Hepatocyte (in vitro differentiated cells): ENCODE data around the gene GOLGA7B. TPM values are rescaled to one million over a fixed set of nuclear protein-coding genes. Genes with fewer than 3 reads are reported as not detected.

ENCODE experiments used
- DNase-seq: peaks from one replicate; pipeline ENCODE4 v3.0.0-alpha.2; 2016; ENCODE audit warnings: low spot score
- H2AFZ ChIP-seq: fragments of 200-600 bp; sonication (generic); 2 replicates; pipeline ENCODE4 v1.6.0; 2016; ENCODE audit warnings: antibody characterized with exemption, mild to moderate bottlenecking
- H3K27ac ChIP-seq: fragments of 200-600 bp; sonication (generic); 2 replicates; pipeline ENCODE4 v1.5.1; 2016; ENCODE audit warnings: mild to moderate bottlenecking
- H3K27me3 ChIP-seq: fragments of 200-600 bp; sonication (generic); 2 replicates; pipeline ENCODE4 v1.6.1; 2016
- H3K36me3 ChIP-seq: fragments of 200-600 bp; sonication (generic); replicated peaks from 2 replicates; pipeline ENCODE4 v1.5.1; 2016; ENCODE audit warnings: low read depth; ENCODE audit not compliant: insufficient read depth
- H3K4me1 ChIP-seq: fragments of 200-600 bp; sonication (generic); 2 replicates; pipeline ENCODE4 v1.5.1; 2016; ENCODE audit warnings: mild to moderate bottlenecking, moderate library complexity; ENCODE audit not compliant: insufficient read depth
- H3K4me2 ChIP-seq: fragments of 200-600 bp; sonication (generic); 2 replicates; pipeline ENCODE4 v1.6.0; 2016
- H3K4me3 ChIP-seq: fragments of 200-600 bp; sonication (generic); 2 replicates; pipeline ENCODE4 v1.5.1; 2016; ENCODE audit warnings: mild to moderate bottlenecking
- H3K79me2 ChIP-seq: fragments of 200-600 bp; sonication (generic); 2 replicates; pipeline ENCODE4 v1.6.0; 2017; ENCODE audit warnings: mild to moderate bottlenecking
- H3K9me2 ChIP-seq: fragments of 200-600 bp; sonication (generic); replicated peaks from 2 replicates; pipeline ENCODE4 v1.6.0; 2017; ENCODE audit warnings: mild to moderate bottlenecking; ENCODE audit not compliant: insufficient read depth
- H3K9me3 ChIP-seq: fragments of 200-600 bp; sonication (generic); 2 replicates; pipeline ENCODE4 v1.5.1; 2016; ENCODE audit warnings: low read depth, mild to moderate bottlenecking
- H4K20me1 ChIP-seq: fragments of 200-600 bp; sonication (generic); 2 replicates; pipeline ENCODE4 v1.6.0; 2016; ENCODE audit warnings: mild to moderate bottlenecking; ENCODE audit not compliant: insufficient read depth, poor library complexity, severe bottlenecking
- CTCF ChIP-seq: fragments of 200-600 bp; sonication (generic); IDR thresholded peaks from 2 replicates; pipeline ENCODE4 v1.5.1; 2016; ENCODE audit warnings: antibody characterized with exemption, mild to moderate bottlenecking; ENCODE audit not compliant: poor library complexity
- EZH2 ChIP-seq: fragments of 200-600 bp; sonication (generic); IDR thresholded peaks from 2 replicates; pipeline ENCODE4 v1.6.1; 2016; ENCODE audit warnings: antibody characterized with exemption, mild to moderate bottlenecking, borderline replicate concordance
- EZH2phosphoT487 ChIP-seq: fragments of 200-600 bp; sonication (generic); IDR thresholded peaks from one replicate; pipeline ENCODE4 v1.6.1; 2018; ENCODE audit warnings: antibody characterized with exemption, mild to moderate bottlenecking, low read depth, moderate library complexity; ENCODE audit not compliant: unreplicated experiment, severe bottlenecking
- WGBS: methylation state at CpG from one replicate; pipeline ENCODE4 v1.1.6; 2016; ENCODE audit warnings: low lambda C conversion rate; ENCODE audit errors: missing lambda C conversion rate; 5-methylcytosine and 5-hydroxymethylcytosine counted together
- polyA plus RNA-seq: library from polyadenylated mRNA; unstranded; fragments of >200 nt; fragmentation: Nextera tagmentation; extraction: Ambion mirVana; gene quantifications from 2 replicates; pipeline ENCODE4 v1.2.1, GENCODE V29; 2016
- total RNA-seq: library from RNA; depleted of rRNA; stranded (reverse); fragments of >200 nt; gene quantifications from 2 replicates; pipeline ENCODE4 v1.2.3, GENCODE V29; 2014

The GOLGA7B gene
- total and polyA plus RNA-seq, 2 experiments from 2014 or later = 0.15 to 1.5 TPM

GRCh38 chr10:97892506-97892905 lies 42.9 kb downstream of the GOLGA7B start:
- Histone ChIP-seq H4K20me1 (no peaks in the 10 kb centered on the region), H3K9me2 (no peaks in the 10 kb centered on the region), H2AFZ (no peak overlapping the region), H3K79me2 (no peaks in the 10 kb centered on the region), H3K4me2 (no peak overlapping the region), H3K9me3 (no peaks in the 10 kb centered on the region), H3K27me3 (no peaks in the 10 kb centered on the region), H3K27ac (no peak overlapping the region), H3K4me1 (peaks cover 7% of the 10 kb centered on the region), H3K4me3 (no peak overlapping the region), H3K36me3 (no peaks in the 10 kb centered on the region)
- no peak for DNase-seq
- TF ChIP-seq EZH2phosphoT487 (no peak), EZH2 (no peak)
- WGBS = 60% methylated on average over 2 of the region's 2 CpGs

GRCh38 chr10:97892939-97893338 lies 43.3 kb downstream of the GOLGA7B start:
- no peak for DNase-seq
- TF ChIP-seq CTCF (no peak), EZH2 (no peak), EZH2phosphoT487 (no peak)
- 64% methylated on average over 2 of the region's 2 CpGs for WGBS
- Histone ChIP-seq H4K20me1 (no peaks in the 10 kb centered on the region), H3K4me3 (no peak overlapping the region), H3K79me2 (no peaks in the 10 kb centered on the region), H3K9me2 (no peaks in the 10 kb centered on the region), H3K36me3 (no peaks in the 10 kb centered on the region), H3K27me3 (no peaks in the 10 kb centered on the region), H3K9me3 (no peaks in the 10 kb centered on the region), H3K4me1 (peaks cover 7% of the 10 kb centered on the region), H3K27ac (no peak overlapping the region), H2AFZ (no peak overlapping the region), H3K4me2 (no peak overlapping the region)

GRCh38 chr10:97894092-97894491 lies 44.4 kb downstream of the GOLGA7B start:
- Histone ChIP-seq H3K79me2 (no peaks in the 10 kb centered on the region), H3K4me1 (peaks cover 5% of the 10 kb centered on the region), H3K4me3 (no peak overlapping the region), H3K9me3 (no peaks in the 10 kb centered on the region), H4K20me1 (no peaks in the 10 kb centered on the region), H3K36me3 (no peaks in the 10 kb centered on the region), H3K9me2 (no peaks in the 10 kb centered on the region), H2AFZ (no peak overlapping the region), H3K27me3 (no peaks in the 10 kb centered on the region), H3K4me2 (no peak overlapping the region), H3K27ac (no peak overlapping the region)
- DNase-seq = no peak
- WGBS = 77% methylated on average over 3 of the region's 3 CpGs
- no peak for TF ChIP-seq CTCF
- no peak for TF ChIP-seq EZH2phosphoT487
- TF ChIP-seq EZH2 = no peak

GRCh38 chr10:97895084-97895483 lies 45.4 kb downstream of the GOLGA7B start:
- Histone ChIP-seq H3K36me3 (no peaks in the 10 kb centered on the region), H3K4me2 (no peak overlapping the region), H3K4me1 (no peaks in the 10 kb centered on the region), H2AFZ (no peak overlapping the region), H3K9me2 (no peaks in the 10 kb centered on the region), H3K27me3 (no peaks in the 10 kb centered on the region), H3K9me3 (no peaks in the 10 kb centered on the region), H3K4me3 (no peak overlapping the region), H3K79me2 (no peaks in the 10 kb centered on the region), H4K20me1 (no peaks in the 10 kb centered on the region), H3K27ac (no peak overlapping the region)
- 94% methylated on average over 13 of the region's 13 CpGs for whole genome bisulfite sequencing
- DNase-seq = no peak
- no peak for TF ChIP-seq EZH2phosphoT487
